Neural progenitor cell (in vitro differentiated cells): ENCODE measurements around the gene SMURF1.

ENCODE experiments used
- CTCF ChIP-seq: fragments of 200-600 bp; sonication (generic); IDR thresholded peaks from 2 replicates; pipeline ENCODE4 v1.5.1; 2017; ENCODE audit warnings: antibody characterized with exemption, mild to moderate bottlenecking
- EZH2 ChIP-seq: fragments of 200-600 bp; sonication (generic); IDR thresholded peaks from 2 replicates; pipeline ENCODE4 v1.6.1; 2017; ENCODE audit warnings: antibody characterized with exemption, mild to moderate bottlenecking, moderate library complexity
- EZH2phosphoT487 ChIP-seq: fragments of 200-600 bp; sonication (generic); IDR thresholded peaks from 2 replicates; pipeline ENCODE4 v1.6.1; 2017; ENCODE audit warnings: antibody characterized with exemption

GRCh38 chr7:99011341-99011705 is 132.6 kb downstream of the SMURF1 start:
- TF ChIP-seq EZH2phosphoT487 (no peak), CTCF (no peak), EZH2 (no peak)
